Small intestine (tissue), 7 donors: ENCODE data around the gene CACNA1S. TPM values are rescaled to one million over a fixed set of nuclear protein-coding genes. Genes with fewer than 3 reads are reported as not detected.

Source experiments
- DNase-seq, 2 donors: peaks; one replicate each; pipeline versions ENCODE4 v3.0.0 to v3.0.0-alpha.2; 2013
- FAIRE-seq: peaks from 2 replicates; lab custom pipeline; 2012; peaks lifted over from hg19 to GRCh38; lab: Jason Lieb, UNC
- H3K27ac ChIP-seq, 3 donors: one replicate each; pipeline ENCODE4 v1.5.1; 2013; ENCODE audit warnings: low read length in 2 of 3, mild to moderate bottlenecking in 2 of 3, control low read depth in 1 of 3, inconsistent platforms in 1 of 3, low read depth in 1 of 3, moderate library complexity in 1 of 3
- H3K27me3 ChIP-seq, 3 donors: one replicate each; pipeline ENCODE4 v1.6.1; 2013; ENCODE audit warnings: low read length in 3 of 3, inconsistent platforms in 1 of 3; ENCODE audit not compliant: control insufficient read depth in 3 of 3, insufficient read depth in 3 of 3
- H3K36me3 ChIP-seq, 3 donors: one replicate each; pipeline ENCODE4 v1.6.1; 2013; ENCODE audit warnings: low read length in 3 of 3, inconsistent platforms in 1 of 3, low read depth in 1 of 3, mild to moderate bottlenecking in 1 of 3, moderate library complexity in 1 of 3; ENCODE audit not compliant: control insufficient read depth in 3 of 3, insufficient read depth in 2 of 3
- H3K4me1 ChIP-seq, 3 donors: one replicate each; pipeline ENCODE4 v1.6.1; 2013; ENCODE audit warnings: low read length in 2 of 3, inconsistent platforms in 1 of 3, low read depth in 1 of 3, mild to moderate bottlenecking in 1 of 3, moderate library complexity in 1 of 3; ENCODE audit not compliant: control insufficient read depth in 3 of 3, insufficient read depth in 2 of 3
- H3K4me3 ChIP-seq, 3 donors: one replicate each; pipeline ENCODE4 v1.5.1; 2013; ENCODE audit warnings: low read length in 3 of 3, control low read depth in 1 of 3, inconsistent platforms in 1 of 3, low read depth in 1 of 3, mild to moderate bottlenecking in 1 of 3, moderate library complexity in 1 of 3
- H3K9me3 ChIP-seq, 2 donors: one replicate each; pipeline ENCODE4 v1.6.1; 2013; ENCODE audit warnings: low read depth in 1 of 2, low read length in 1 of 2; ENCODE audit not compliant: control insufficient read depth in 2 of 2, insufficient read depth in 1 of 2
- WGBS, 3 donors: extraction: QIAGEN DNeasy Blood & Tissue Kit; methylation state at CpG; one replicate each; pipeline ENCODE4 v1.1.7; 2013; 5-methylcytosine and 5-hydroxymethylcytosine counted together
- polyA plus RNA-seq, 4 donors: library from polyadenylated mRNA; stranded (reverse) in 3 of 4; unstranded in 1 of 4; fragments of 200-250 nt in 3 of 4; fragments of 120-200 nt in 1 of 4; gene quantifications; one replicate each; pipeline versions ENCODE4 v1.2.1 to v1.2.3, GENCODE V29; 2013
- donor health status: healthy with polysubstance abuse.
- donor health status: control.
- donor health status: control.
- donor health status: Bipolar disorder and iron deficiency.
- donor health status: healthy.

The CACNA1S gene
- polyA plus RNA-seq, 4 donors = 0.01 to 0.24 TPM; not detected in 2

- H3K27ac ChIP-seq = no peak overlapping the region
- no peak for FAIRE-seq
- H3K9me3 ChIP-seq = no peaks in the 10 kb centered on the region
- H3K4me1 ChIP-seq = peaks cover 0 to 18% (median 0%) of the 10 kb centered on the region in 3 donors
- peaks cover 0 to 7% (median 0%) of the 10 kb centered on the region in 3 donors for H3K27me3 ChIP-seq
- no peaks in the 10 kb centered on the region for H3K36me3 ChIP-seq
- WGBS, 3 donors = 84 to 93% (median 90%) methylated on average over 10 of the region's 10 CpGs
- no peak for DNase-seq
- H3K4me3 ChIP-seq = no peak overlapping the region
Measured at GRCh38 chr1:201110138-201110537, 2.1 kb downstream of the CACNA1S start.

GRCh38 chr1:201109651-201110050 lies 2.6 kb downstream of the CACNA1S start:
- Histone ChIP-seq H3K27ac (no peak overlapping the region), H3K27me3 (peaks cover 0 to 3% (median 0%) of the 10 kb centered on the region in 3 donors), H3K4me1 (peaks cover 0 to 19% (median 0%) of the 10 kb centered on the region in 3 donors), H3K36me3 (no peaks in the 10 kb centered on the region), H3K4me3 (no peak overlapping the region), H3K9me3 (no peaks in the 10 kb centered on the region)
- no peak for DNase-seq
- no peak for FAIRE-seq
- WGBS, 3 donors = 88 to 95% (median 89%) methylated on average over 1 of the region's 1 CpG

- Histone ChIP-seq H3K36me3 (no peaks in the 10 kb centered on the region), H3K4me1 (peaks cover 0 to 17% (median 0%) of the 10 kb centered on the region in 3 donors), H3K4me3 (no peak overlapping the region), H3K9me3 (no peaks in the 10 kb centered on the region), H3K27ac (no peak overlapping the region), H3K27me3 (no peaks in the 10 kb centered on the region)
- FAIRE-seq (no peak), DNase-seq (no peak)
- WGBS, 3 donors = 70 to 94% (median 78%) methylated on average over 1 of the region's 1 CpG
Measured at GRCh38 chr1:201108614-201109013, 3.6 kb downstream of the CACNA1S start.

- no peaks in the 10 kb centered on the region for H3K9me3 ChIP-seq
- FAIRE-seq = no peak
- WGBS, 3 donors = 46 to 75% (median 69%) methylated on average over 5 of the region's 5 CpGs
- no peaks in the 10 kb centered on the region for H3K27me3 ChIP-seq
- H3K4me3 ChIP-seq = no peak overlapping the region
- DNase-seq = no peak
- H3K36me3 ChIP-seq = no peaks in the 10 kb centered on the region
- H3K27ac ChIP-seq = no peak overlapping the region
- H3K4me1 ChIP-seq = peaks cover 0 to 6% (median 0%) of the 10 kb centered on the region in 3 donors
Measured at GRCh38 chr1:201105688-201106087, 6.5 kb downstream of the CACNA1S start.

- no peaks in the 10 kb centered on the region for H3K27me3 ChIP-seq
- peaks cover 0 to 6% (median 0%) of the 10 kb centered on the region in 3 donors for H3K4me1 ChIP-seq
- H3K9me3 ChIP-seq = no peaks in the 10 kb centered on the region
- no peak overlapping the region for H3K4me3 ChIP-seq
- DNase-seq = peak in 1 of 2 donors; percentile 52
- FAIRE-seq = no peak
- 21 to 53% (median 38%) methylated on average over 1 of the region's 1 CpG for WGBS, 3 donors
- H3K36me3 ChIP-seq = no peaks in the 10 kb centered on the region
- H3K27ac ChIP-seq = no peak overlapping the region
Measured at GRCh38 chr1:201104141-201104540, 8.1 kb downstream of the CACNA1S start.

GRCh38 chr1:201103666-201104065 lies 8.6 kb downstream of the CACNA1S start:
- H3K36me3 ChIP-seq = no peaks in the 10 kb centered on the region
- WGBS, 3 donors = 74 to 80% (median 75%) methylated on average over 9 of the region's 9 CpGs

GRCh38 chr1:201100169-201100930 lies 11.9 kb downstream of the CACNA1S start:
- H3K27me3 ChIP-seq = peaks cover 0 to 5% (median 0%) of the 10 kb centered on the region in 3 donors
- H3K4me1 ChIP-seq = peaks cover 0 to 6% (median 0%) of the 10 kb centered on the region in 3 donors
- H3K27ac ChIP-seq = no peak overlapping the region
- H3K4me3 ChIP-seq = no peak overlapping the region
- no peak for FAIRE-seq
- DNase-seq = no peak
- no peaks in the 10 kb centered on the region for H3K9me3 ChIP-seq
- H3K36me3 ChIP-seq = no peaks in the 10 kb centered on the region
- 88 to 94% (median 90%) methylated on average over 12 of the region's 12 CpGs for WGBS, 3 donors

More at GRCh38 chr1:201103666-201104065, 8.6 kb downstream of the CACNA1S start:
- Histone ChIP-seq H3K27ac (no peak overlapping the region), H3K4me3 (no peak overlapping the region), H3K27me3 (peaks cover 0 to 2% (median 0%) of the 10 kb centered on the region in 3 donors), H3K4me1 (peaks cover 0 to 6% (median 0%) of the 10 kb centered on the region in 3 donors), H3K9me3 (no peaks in the 10 kb centered on the region)
- FAIRE-seq (no peak), DNase-seq (no peak)

GRCh38 chr1:201098992-201099677 lies 13.1 kb downstream of the CACNA1S start:
- H3K36me3 ChIP-seq = no peaks in the 10 kb centered on the region
- H3K27ac ChIP-seq = no peak overlapping the region
- H3K9me3 ChIP-seq = no peaks in the 10 kb centered on the region
- H3K4me3 ChIP-seq = no peak overlapping the region
- H3K4me1 ChIP-seq = no peaks in the 10 kb centered on the region
- FAIRE-seq = no peak
- peaks cover 0 to 5% (median 0%) of the 10 kb centered on the region in 3 donors for H3K27me3 ChIP-seq
- WGBS, 3 donors = 71 to 78% (median 76%) methylated on average over 5 of the region's 5 CpGs
- DNase-seq = no peak
